Liver (tissue), 9 donors: ENCODE data around the gene PPAN. TPM values are rescaled to one million over a fixed set of nuclear protein-coding genes. Genes with fewer than 3 reads are reported as not detected.

Source experiments
- DNase-seq: peaks from one replicate; pipeline ENCODE4 v3.0.0-alpha.2; 2017; ENCODE audit warnings: low spot score
- H3K27ac ChIP-seq, 2 donors: one replicate each; pipeline ENCODE4 v1.7.0; 2013; ENCODE audit warnings: inconsistent platforms in 2 of 2, low read length in 2 of 2, control low read depth in 1 of 2, low read depth in 1 of 2, mild to moderate bottlenecking in 1 of 2
- H3K27me3 ChIP-seq, 4 donors: one replicate each; pipeline versions ENCODE4 v1.6.1 to v1.7.0; 2013; ENCODE audit warnings: low read length in 3 of 4, inconsistent platforms in 1 of 4, mild to moderate bottlenecking in 1 of 4, moderate library complexity in 1 of 4; ENCODE audit not compliant: control insufficient read depth in 4 of 4, insufficient read depth in 4 of 4
- H3K36me3 ChIP-seq, 4 donors: one replicate each; pipeline versions ENCODE4 v1.6.1 to v1.7.0; 2013; ENCODE audit warnings: low read length in 3 of 4, mild to moderate bottlenecking in 3 of 4, low read depth in 1 of 4, moderate library complexity in 1 of 4; ENCODE audit not compliant: control insufficient read depth in 4 of 4, insufficient read depth in 3 of 4
- H3K4me1 ChIP-seq, 4 donors: one replicate each; pipeline versions ENCODE4 v1.6.1 to v1.7.0; 2013; ENCODE audit warnings: low read length in 3 of 4, mild to moderate bottlenecking in 3 of 4, moderate library complexity in 1 of 4; ENCODE audit not compliant: control insufficient read depth in 4 of 4, insufficient read depth in 4 of 4
- H3K4me3 ChIP-seq, 3 donors: one replicate each; pipeline versions ENCODE4 v1.6.1 to v1.7.0; 2013; ENCODE audit warnings: low read length in 3 of 3, control low read depth in 1 of 3, low read depth in 1 of 3, mild to moderate bottlenecking in 1 of 3
- H3K9ac ChIP-seq, 2 donors: one replicate each; pipeline ENCODE4 v1.7.0; 2013; ENCODE audit warnings: low read length in 2 of 2, mild to moderate bottlenecking in 2 of 2, moderate library complexity in 2 of 2, control low read depth in 1 of 2, low read depth in 1 of 2
- H3K9me3 ChIP-seq, 4 donors: one replicate each; pipeline versions ENCODE4 v1.6.1 to v1.7.0; 2013; ENCODE audit warnings: low read length in 3 of 4; ENCODE audit not compliant: control insufficient read depth in 4 of 4
- ATF3 ChIP-seq: IDR thresholded peaks from 2 replicates; pipeline ENCODE4 v1.6.1; 2016; ENCODE audit warnings: antibody characterized with exemption
- CTCF ChIP-seq: fragments of 150-350 bp; IDR thresholded peaks from 2 replicates; pipeline ENCODE4 v1.5.1; 2017; ENCODE audit warnings: improper control_type of control experiment, low read depth, low read length; ENCODE audit not compliant: missing input control
- EGR1 ChIP-seq, 2 donors: IDR thresholded peaks; 2 replicates each; pipeline ENCODE4 v1.6.1; 2016 to 2018; ENCODE audit warnings: antibody characterized with exemption in 2 of 2, low read depth in 2 of 2
- FOXA1 ChIP-seq: IDR thresholded peaks from 2 replicates; pipeline ENCODE4 v1.6.1; 2016; ENCODE audit warnings: antibody characterized with exemption
- FOXA2 ChIP-seq: IDR thresholded peaks from 2 replicates; pipeline ENCODE4 v1.6.1; 2016; ENCODE audit warnings: antibody characterized with exemption
- GABPA ChIP-seq, 2 donors: IDR thresholded peaks in 1 of 2; conservative IDR thresholded peaks in 1 of 2; 2 replicates each; pipeline ENCODE4 v1.6.1; 2016; ENCODE audit warnings: antibody characterized with exemption in 2 of 2, mild to moderate bottlenecking in 1 of 2, moderate library complexity in 1 of 2
- HNF4A ChIP-seq, 2 donors: conservative IDR thresholded peaks; 2 replicates each; pipeline ENCODE4 v1.6.1; 2016; ENCODE audit warnings: antibody characterized with exemption in 2 of 2, mild to moderate bottlenecking in 2 of 2
- HNF4G ChIP-seq: IDR thresholded peaks from 2 replicates; pipeline ENCODE4 v1.6.1; 2016; ENCODE audit warnings: antibody characterized with exemption
- JUND ChIP-seq, 2 donors: IDR thresholded peaks; 2 replicates each; pipeline ENCODE4 v1.6.1; 2016; ENCODE audit warnings: antibody characterized with exemption in 2 of 2
- MAX ChIP-seq: IDR thresholded peaks from 2 replicates; pipeline ENCODE4 v1.6.1; 2016; ENCODE audit warnings: antibody characterized with exemption
- NR2F2 ChIP-seq: IDR thresholded peaks from 2 replicates; pipeline ENCODE4 v1.6.1; 2016; ENCODE audit warnings: antibody characterized with exemption
- RAD21 ChIP-seq, 2 donors: IDR thresholded peaks; 2 replicates each; pipeline ENCODE4 v1.6.1; 2016; ENCODE audit warnings: antibody characterized with exemption in 2 of 2, mild to moderate bottlenecking in 2 of 2
- REST ChIP-seq: IDR thresholded peaks from 2 replicates; pipeline ENCODE4 v1.6.1; 2016; ENCODE audit warnings: antibody characterized with exemption, mild to moderate bottlenecking
- RXRA ChIP-seq, 2 donors: IDR thresholded peaks; 2 replicates each; pipeline ENCODE4 v1.6.1; 2017 to 2018; ENCODE audit warnings: antibody characterized with exemption in 2 of 2, mild to moderate bottlenecking in 1 of 2
- SP1 ChIP-seq: IDR thresholded peaks from 2 replicates; pipeline ENCODE4 v1.6.1; 2018; ENCODE audit warnings: antibody characterized with exemption, mild to moderate bottlenecking
- TAF1 ChIP-seq: conservative IDR thresholded peaks from 2 replicates; pipeline ENCODE4 v1.6.1; 2016; ENCODE audit warnings: antibody characterized with exemption, mild to moderate bottlenecking
- YY1 ChIP-seq: IDR thresholded peaks from 2 replicates; pipeline ENCODE4 v1.6.1; 2016; ENCODE audit warnings: antibody characterized with exemption, mild to moderate bottlenecking
- ZBTB33 ChIP-seq: IDR thresholded peaks from 2 replicates; pipeline ENCODE4 v1.6.1; 2016; ENCODE audit warnings: antibody characterized with exemption
- WGBS: extraction: QIAGEN DNeasy Blood & Tissue Kit; methylation state at CpG from one replicate; pipeline ENCODE4 v1.1.7; 2013; 5-methylcytosine and 5-hydroxymethylcytosine counted together
- polyA plus RNA-seq, 2 donors: library from polyadenylated mRNA; stranded (reverse) in 1 of 2; unstranded in 1 of 2; fragments of 200-250 nt in 1 of 2; fragments of >200 nt in 1 of 2; fragmentation: Nextera tagmentation in 1 of 2; extraction: Ambion mirVana in 1 of 2; gene quantifications; one replicate each; pipeline versions ENCODE4 v1.2.1 to v1.2.3, GENCODE V29; 2013 to 2015
- total RNA-seq, 2 donors: library from RNA; depleted of rRNA; stranded (reverse); fragments of >200 nt; gene quantifications; one replicate each; pipeline ENCODE4 v1.2.3, GENCODE V29; 2014
- donor health status: healthy.
- donor health status: healthy.
- donor health status: healthy.
- donor health status: healthy.
- donor health status: healthy.

The PPAN gene
- total RNA-seq (10 to 100 TPM; 10.4 to 18.1 TPM), polyA plus RNA-seq (10 to 100 TPM; 10.1 to 20.7 TPM)

DNA sequence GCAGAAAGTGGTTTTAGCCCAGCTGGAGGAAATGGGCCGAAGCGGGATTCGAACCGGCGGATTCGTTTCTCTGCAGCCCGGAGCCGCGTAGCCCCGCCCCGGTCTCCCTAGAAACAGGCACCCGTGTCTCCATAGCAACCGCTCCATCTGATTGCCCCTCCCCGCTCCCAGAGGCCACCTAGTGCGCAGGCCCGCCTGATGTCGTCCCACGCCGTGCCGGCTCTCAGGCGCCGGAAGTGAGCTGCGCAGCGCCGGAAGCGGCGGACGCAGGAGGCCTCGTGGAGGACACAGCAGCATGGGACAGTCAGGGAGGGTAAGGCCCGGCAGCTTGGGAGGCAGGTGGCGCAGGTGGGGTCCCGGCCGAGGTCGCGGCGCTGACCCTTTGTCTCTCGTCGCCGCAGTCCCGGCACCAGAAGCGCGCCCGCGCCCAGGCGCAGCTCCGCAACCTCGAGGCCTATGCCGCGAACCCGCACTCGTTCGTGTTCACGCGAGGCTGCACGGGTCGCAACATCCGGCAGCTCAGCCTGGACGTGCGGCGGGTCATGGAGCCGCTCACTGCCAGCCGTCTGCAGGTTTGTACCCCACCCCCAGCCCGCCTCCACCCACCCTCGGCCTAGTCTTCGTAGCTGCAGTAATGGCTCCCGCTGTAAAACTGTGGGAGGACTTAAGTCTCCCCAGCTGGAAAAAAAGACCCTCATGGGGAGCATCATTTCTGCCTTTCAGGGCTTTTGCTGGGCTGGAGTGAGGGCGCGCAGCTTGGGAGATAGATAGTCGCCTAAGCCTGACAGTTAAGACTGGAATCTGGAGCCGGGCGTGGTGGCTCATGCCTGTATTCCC, at the start of gene PPAN:
PPAN (plus strand) TSS at position 263 of the 837 bp plus-strand sequence; CDS start at position 296, 33 bp downstream.
- H3K9ac ChIP-seq = peak within 1 kb of the TSS; percentile 47 to 65
- H3K4me3 ChIP-seq = peak within 1 kb of the TSS; percentile 80 to 88 (median 82)
- H3K27ac ChIP-seq = peak within 1 kb of the TSS; percentile 57 to 70
- DNase-seq = peak; percentile 97
- H3K4me1 ChIP-seq = peaks cover 0 to 11% (median 8%) of the 10 kb centered on the region in 4 donors
- TF ChIP-seq JUND (IDR thresholded peaks at IDR 0.05) (no peak), TAF1 (no peak), SP1 (peak; percentile 40), FOXA2 (peak; percentile 38), GABPA (IDR thresholded peaks at IDR 0.05 in 1 of 2, conservative IDR thresholded peaks at IDR 0.05 in 1 of 2) (peak; percentile 94 to 99), YY1 (peak; percentile 55), HNF4A (conservative IDR thresholded peaks at IDR 0.05) (no peak), RXRA (IDR thresholded peaks at IDR 0.05) (no peak), NR2F2 (no peak), MAX (peak; percentile 87), FOXA1 (no peak), ZBTB33 (no peak), HNF4G (no peak), CTCF (no peak), REST (peak; percentile 13), EGR1 (IDR thresholded peaks at IDR 0.05; ENCODE audit: low read depth in 2 of 2) (no peak), RAD21 (IDR thresholded peaks at IDR 0.05) (no peak), ATF3 (no peak)
- 2% methylated on average over 71 of the region's 71 CpGs for WGBS
- no peaks in the 10 kb centered on the region for H3K9me3 ChIP-seq
- H3K36me3 ChIP-seq = peaks cover 14 to 37% (median 15%) of the 10 kb centered on the region in 4 donors
- H3K27me3 ChIP-seq = no peaks in the 10 kb centered on the region
